ENCODE results near the gene GFPT1.

- no peak for TF ChIP-seq FOXP2 (optimal IDR thresholded peaks at IDR 0.05; ENCODE audit: control extremely low read depth, extremely low read length, insufficient read depth)
- TF ChIP-seq POLR2AphosphoS5 (IDR thresholded peaks at IDR 0.05; ENCODE audit: borderline replicate concordance, low read depth, low read length): no peak
- TF ChIP-seq EZH2 (IDR thresholded peaks at IDR 0.05): no peak
These were observed 3.7 kb downstream of the GFPT1 start for GRCh38 chr2:69383176-69383812.
